T-helper 1 cell treated with Interleukin-12 subunit alpha and Interleukin-12 subunit beta and Interleukin-4 antibody, amounts not matched to agents 30 μg/mL and 1 μg/mL, for 36 hours (primary cell): ENCODE measurements around the gene TGFBRAP1.
"Not testable (repeated sequence)": the region's sequence is repeated elsewhere in the genome, so short reads cannot be mapped to it uniquely, and the experiment has no call there.

Experiments used
- H3K27ac Mint-ChIP-seq: one replicate; pipeline ENCODE4 v1.8.0; 2021; ENCODE audit warnings: mild to moderate bottlenecking, mixed read lengths
- H3K27me3 Mint-ChIP-seq: one replicate; pipeline ENCODE4 v1.8.0; 2021; ENCODE audit warnings: low read depth, mixed read lengths
- H3K36me3 Mint-ChIP-seq: one replicate; pipeline ENCODE4 v1.8.0; 2021; ENCODE audit warnings: low read depth, mixed read lengths
- H3K4me1 Mint-ChIP-seq: one replicate; pipeline ENCODE4 v1.8.0; 2021; ENCODE audit warnings: low read depth, mixed read lengths
- H3K4me3 Mint-ChIP-seq: one replicate; pipeline ENCODE4 v1.8.0; 2021; ENCODE audit warnings: mild to moderate bottlenecking, moderate library complexity, mixed read lengths
- H3K9me3 Mint-ChIP-seq: one replicate; pipeline ENCODE4 v1.8.0; 2021; ENCODE audit warnings: mixed read lengths

Gene TGFBRAP1

DNA sequence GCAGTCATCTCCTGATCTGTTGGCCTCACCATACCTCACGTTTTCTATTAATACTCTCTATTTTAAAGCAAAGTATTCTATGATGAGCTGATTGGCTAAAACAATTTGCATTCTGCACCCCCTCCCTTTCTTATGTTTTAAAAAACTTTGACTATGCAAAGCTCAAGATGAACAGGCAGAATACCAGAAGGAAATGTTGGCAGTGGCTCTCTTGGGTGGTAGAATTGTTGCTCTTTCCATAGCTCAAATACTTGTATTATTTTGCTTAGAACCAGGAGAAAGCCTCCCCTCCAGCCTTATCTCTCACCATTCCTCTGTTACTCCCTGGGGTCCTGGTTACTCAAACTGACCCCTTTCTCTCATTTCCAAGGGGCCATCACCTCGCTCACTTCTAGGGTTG is 73.6 kb downstream of the TGFBRAP1 start:
- Mint-ChIP-seq H3K27ac (no peak overlapping the region), H3K4me3 (no peak overlapping the region), H3K36me3 (no peaks in the 10 kb centered on the region), H3K27me3 (no peaks in the 10 kb centered on the region), H3K4me1 (no peaks in the 10 kb centered on the region), H3K9me3 (no peaks in the 10 kb centered on the region)

DNA sequence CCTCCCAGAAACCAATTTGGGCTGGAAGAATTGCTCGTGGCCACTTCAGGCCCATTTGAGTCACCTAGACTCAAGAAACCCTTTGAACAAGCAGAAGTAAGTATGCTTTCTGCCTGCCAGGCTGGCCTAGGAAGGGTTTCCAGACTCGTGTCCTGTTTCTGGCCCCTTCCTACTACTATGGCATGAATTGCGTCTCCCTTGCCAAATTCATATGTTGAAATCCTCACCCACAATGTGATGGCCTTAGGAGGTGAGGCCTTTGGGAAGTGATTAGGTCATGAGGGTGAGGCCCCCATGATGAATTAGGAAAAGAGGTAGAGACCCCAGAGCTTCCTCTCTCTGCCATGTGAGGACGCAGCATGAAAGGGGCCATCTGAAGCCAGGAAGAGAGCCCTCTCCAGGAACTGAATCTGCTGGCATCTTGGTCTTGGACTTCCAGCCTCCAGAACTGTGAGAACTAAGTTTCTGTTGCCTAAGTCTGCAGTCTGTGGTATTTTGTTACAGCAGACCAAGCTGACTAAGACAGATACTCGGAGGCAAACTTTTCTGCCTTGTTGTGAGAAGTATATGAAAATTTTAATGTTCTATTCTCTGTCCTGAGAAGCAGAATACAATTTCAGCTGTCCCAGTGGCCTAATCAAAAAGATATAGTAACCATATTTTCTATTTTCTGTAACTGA is 74.9 kb downstream of the TGFBRAP1 start:
- no peak overlapping the region for H3K4me3 Mint-ChIP-seq
- H3K36me3 Mint-ChIP-seq: no peaks in the 10 kb centered on the region
- no peak overlapping the region for H3K27ac Mint-ChIP-seq
- H3K9me3 Mint-ChIP-seq: no peaks in the 10 kb centered on the region
- no peaks in the 10 kb centered on the region for H3K27me3 Mint-ChIP-seq
- H3K4me1 Mint-ChIP-seq: no peaks in the 10 kb centered on the region

DNA sequence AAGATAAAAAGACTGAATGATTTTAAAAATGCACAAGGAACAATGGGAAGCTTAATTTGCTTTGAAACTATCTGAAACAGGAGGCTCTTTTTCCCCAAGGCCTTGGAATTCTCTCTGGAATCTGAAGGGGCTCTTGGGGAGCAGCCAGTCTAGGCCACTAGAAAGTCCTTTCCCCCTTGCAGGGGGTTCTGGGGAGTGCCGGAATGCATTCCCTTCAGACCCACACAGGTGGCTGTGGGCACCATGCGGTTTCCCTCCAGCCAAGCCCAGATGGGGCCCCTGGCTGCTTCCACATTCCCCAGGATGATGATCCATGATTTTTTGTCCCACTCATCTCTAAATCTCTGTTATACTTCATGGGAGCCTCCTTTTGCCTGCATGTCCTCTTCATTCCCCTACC is 77.3 kb downstream of the TGFBRAP1 start:
- Mint-ChIP-seq H3K4me1 (no peaks in the 10 kb centered on the region), H3K4me3 (no peak overlapping the region), H3K36me3 (no peaks in the 10 kb centered on the region), H3K27me3 (no peaks in the 10 kb centered on the region), H3K27ac (no peak overlapping the region), H3K9me3 (no peaks in the 10 kb centered on the region)

DNA sequence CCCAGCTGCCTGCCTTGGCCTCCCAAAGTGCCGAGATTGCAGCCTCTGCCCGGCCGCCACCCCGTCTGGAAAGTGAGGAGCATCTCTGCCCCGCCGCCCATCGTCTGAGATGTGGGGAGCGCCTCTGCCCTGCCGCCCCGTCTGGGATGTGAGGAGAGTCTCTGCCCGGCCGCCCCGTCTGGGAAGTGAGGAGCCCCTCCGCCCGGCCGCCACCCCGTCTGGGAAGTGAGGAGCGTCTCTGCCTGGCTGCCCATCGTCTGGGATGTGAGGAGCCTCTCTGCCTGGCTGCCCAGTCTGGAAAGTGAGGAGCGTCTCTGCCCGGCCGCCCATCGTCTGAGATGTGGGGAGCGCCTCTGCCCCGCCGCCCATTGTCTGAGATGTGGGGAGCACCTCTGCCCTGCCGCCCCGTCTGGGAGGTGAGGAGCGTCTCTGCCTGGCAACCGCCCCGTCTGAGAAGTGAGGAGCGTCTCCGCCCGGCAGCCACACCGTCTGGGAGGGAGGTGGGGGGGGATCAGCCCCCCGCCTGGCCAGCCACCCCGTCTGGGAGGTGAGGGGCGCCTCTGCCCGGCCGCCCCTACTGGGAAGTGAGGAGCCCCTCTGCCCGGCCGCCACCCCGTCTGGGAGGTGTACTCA is 78.4 kb downstream of the TGFBRAP1 start:
- not testable (repeated sequence) for H3K9me3 Mint-ChIP-seq, H3K27ac Mint-ChIP-seq, H3K36me3 Mint-ChIP-seq, H3K27me3 Mint-ChIP-seq, H3K4me3 Mint-ChIP-seq, H3K4me1 Mint-ChIP-seq

DNA sequence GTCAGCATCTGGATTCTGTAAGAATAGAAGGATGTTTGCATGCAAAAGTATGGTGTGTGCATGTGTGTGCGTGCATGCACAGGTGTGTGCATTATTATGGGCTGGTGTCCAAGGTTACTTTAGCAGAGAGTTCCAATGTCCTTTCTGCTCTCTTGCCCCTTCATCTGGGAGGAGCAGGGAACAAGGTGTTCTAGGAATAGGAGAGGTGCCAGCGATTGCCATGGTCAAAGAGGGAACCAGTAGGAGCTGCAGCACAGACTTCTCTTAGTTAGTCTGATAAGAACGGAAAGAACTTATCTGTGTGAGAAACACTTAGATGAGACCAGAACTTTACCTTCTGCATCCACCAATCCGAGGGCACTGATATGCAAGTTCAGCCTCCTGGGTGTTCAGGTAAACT is 79.6 kb downstream of the TGFBRAP1 start:
- no peak overlapping the region for H3K4me3 Mint-ChIP-seq
- no peaks in the 10 kb centered on the region for H3K27me3 Mint-ChIP-seq
- no peaks in the 10 kb centered on the region for H3K4me1 Mint-ChIP-seq
- no peaks in the 10 kb centered on the region for H3K36me3 Mint-ChIP-seq
- H3K9me3 Mint-ChIP-seq: no peaks in the 10 kb centered on the region
- no peak overlapping the region for H3K27ac Mint-ChIP-seq

DNA sequence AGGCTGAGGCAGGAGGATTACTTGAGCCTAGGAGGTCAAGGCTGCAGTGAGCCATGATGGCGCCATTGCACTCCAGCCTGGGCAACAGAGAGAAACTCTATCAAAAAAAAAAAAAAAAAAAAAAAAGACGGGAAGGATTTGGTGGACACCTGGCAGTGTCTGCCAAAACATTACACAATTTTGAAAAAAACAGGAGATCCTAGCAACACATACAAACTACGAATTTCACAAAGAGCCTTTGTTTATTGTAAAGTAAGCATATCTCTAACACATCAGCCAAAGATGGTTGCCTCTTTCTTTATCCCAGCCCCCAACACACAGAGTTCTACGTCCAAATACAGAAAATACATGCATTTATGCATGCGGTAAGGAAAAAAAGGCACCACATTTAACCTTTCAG is 80.4 kb downstream of the TGFBRAP1 start:
- H3K4me1 Mint-ChIP-seq: no peaks in the 10 kb centered on the region
- H3K9me3 Mint-ChIP-seq: no peaks in the 10 kb centered on the region
- no peaks in the 10 kb centered on the region for H3K27me3 Mint-ChIP-seq
- H3K27ac Mint-ChIP-seq: no peak overlapping the region
- H3K36me3 Mint-ChIP-seq: no peaks in the 10 kb centered on the region
- no peak overlapping the region for H3K4me3 Mint-ChIP-seq

DNA sequence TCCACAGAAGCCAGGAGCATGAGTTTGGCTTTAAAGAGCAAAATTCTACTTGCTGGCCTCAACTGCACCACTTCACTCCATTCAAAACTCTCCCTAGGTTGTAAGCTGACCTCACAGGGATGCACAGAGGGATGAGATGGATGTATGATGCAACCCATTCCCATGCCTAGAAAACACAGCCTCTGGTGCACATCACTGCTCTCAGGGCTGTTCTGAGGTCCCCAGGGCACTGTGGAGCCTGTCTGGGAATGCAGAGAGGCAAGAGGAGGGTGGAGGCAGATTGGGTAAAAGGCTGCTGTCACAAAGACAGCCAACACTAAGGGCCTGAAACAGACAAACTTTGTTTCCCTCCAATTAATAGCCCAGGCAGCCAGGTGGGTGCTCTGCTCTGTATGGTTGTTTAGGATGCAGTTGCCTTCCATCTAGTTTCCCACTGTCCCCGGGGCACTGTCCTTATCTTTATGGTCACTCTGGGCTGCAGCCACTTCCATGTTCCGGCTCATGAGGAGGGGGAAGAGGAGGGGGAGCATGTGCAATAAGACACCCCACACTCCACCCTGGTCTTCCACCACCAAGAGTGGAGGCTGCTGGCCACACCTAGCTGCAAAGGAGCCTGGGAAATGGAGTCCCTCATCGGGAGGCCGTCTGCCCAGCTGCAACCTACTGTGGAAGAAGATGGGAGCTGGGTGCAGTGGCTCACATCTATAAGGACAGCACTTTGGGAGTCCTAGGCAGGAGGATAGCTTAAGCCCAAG is 81.0 kb downstream of the TGFBRAP1 start:
- no peaks in the 10 kb centered on the region for H3K9me3 Mint-ChIP-seq
- no peaks in the 10 kb centered on the region for H3K27me3 Mint-ChIP-seq
- H3K4me1 Mint-ChIP-seq: no peaks in the 10 kb centered on the region
- H3K36me3 Mint-ChIP-seq: no peaks in the 10 kb centered on the region
- H3K27ac Mint-ChIP-seq: no peak overlapping the region
- H3K4me3 Mint-ChIP-seq: no peak overlapping the region

DNA sequence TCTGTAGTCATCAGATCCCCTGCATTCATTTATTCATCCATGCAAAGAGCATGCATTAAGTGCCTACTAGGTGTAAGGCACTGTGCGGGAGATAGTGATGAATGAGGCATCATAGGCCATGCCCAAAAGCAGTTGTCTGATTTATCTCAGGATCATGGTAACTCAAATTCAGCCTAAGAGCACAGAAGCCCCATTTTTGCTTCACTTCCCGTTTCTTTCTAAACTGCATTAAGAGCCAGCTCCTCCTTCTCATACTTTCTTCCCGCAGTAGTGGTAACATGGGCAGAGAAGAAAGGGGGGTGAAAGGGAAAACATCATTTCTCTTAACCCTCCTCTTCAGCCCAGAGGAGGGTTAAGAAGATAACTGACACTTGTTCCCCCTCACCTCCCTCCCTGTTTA is 85.1 kb downstream of the TGFBRAP1 start:
- peaks cover under 1% of the 10 kb centered on the region for H3K27me3 Mint-ChIP-seq
- no peaks in the 10 kb centered on the region for H3K36me3 Mint-ChIP-seq
- no peak overlapping the region for H3K4me3 Mint-ChIP-seq
- H3K9me3 Mint-ChIP-seq: no peaks in the 10 kb centered on the region
- no peaks in the 10 kb centered on the region for H3K4me1 Mint-ChIP-seq
- H3K27ac Mint-ChIP-seq: no peak overlapping the region

DNA sequence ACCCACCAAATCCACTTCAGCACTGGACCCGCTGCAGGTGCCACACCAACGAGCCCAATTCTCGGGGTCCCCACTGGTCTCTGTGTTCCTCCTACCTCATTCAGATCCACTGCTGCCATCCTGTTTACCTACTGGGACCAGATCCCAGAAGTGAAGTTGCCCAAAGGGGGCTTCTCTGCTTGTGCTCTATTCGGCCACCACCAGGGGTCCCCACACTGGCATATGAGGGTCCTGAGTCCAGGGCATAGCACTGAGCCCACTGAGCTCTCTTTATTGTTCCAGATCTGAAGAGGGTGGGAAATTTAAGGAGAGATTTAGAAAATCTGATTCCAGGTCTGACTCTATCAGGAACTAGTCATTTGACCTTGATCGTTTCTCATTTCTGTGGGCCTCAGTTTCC is 85.6 kb downstream of the TGFBRAP1 start:
- H3K27me3 Mint-ChIP-seq: peaks cover 6% of the 10 kb centered on the region
- H3K4me1 Mint-ChIP-seq: no peaks in the 10 kb centered on the region
- H3K4me3 Mint-ChIP-seq: no peak overlapping the region
- H3K9me3 Mint-ChIP-seq: no peaks in the 10 kb centered on the region
- no peaks in the 10 kb centered on the region for H3K36me3 Mint-ChIP-seq
- no peak overlapping the region for H3K27ac Mint-ChIP-seq

DNA sequence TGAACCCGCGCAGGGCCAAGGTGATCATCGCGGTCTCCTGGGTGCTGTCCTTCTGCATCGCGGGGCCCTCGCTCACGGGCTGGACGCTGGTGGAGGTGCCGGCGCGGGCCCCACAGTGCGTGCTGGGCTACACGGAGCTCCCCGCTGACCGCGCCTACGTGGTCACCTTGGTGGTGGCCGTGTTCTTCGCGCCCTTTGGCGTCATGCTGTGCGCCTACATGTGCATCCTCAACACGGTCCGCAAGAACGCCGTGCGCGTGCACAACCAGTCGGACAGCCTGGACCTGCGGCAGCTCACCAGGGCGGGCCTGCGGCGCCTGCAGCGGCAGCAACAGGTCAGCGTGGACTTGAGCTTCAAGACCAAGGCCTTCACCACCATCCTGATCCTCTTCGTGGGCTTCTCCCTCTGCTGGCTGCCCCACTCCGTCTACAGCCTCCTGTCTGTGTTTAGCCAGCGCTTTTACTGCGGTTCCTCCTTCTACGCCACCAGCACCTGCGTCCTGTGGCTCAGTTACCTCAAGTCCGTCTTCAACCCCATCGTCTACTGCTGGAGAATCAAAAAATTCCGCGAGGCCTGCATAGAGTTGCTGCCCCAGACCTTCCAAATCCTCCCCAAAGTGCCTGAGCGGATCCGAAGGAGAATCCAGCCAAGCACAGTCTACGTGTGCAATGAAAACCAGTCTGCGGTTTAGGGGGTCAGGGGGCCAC is 87.1 kb downstream of the TGFBRAP1 start:
- no peaks in the 10 kb centered on the region for H3K36me3 Mint-ChIP-seq
- H3K4me1 Mint-ChIP-seq: peaks cover 2% of the 10 kb centered on the region
- no peak overlapping the region for H3K4me3 Mint-ChIP-seq
- peaks cover 8% of the 10 kb centered on the region for H3K27me3 Mint-ChIP-seq
- H3K9me3 Mint-ChIP-seq: no peaks in the 10 kb centered on the region
- H3K27ac Mint-ChIP-seq: no peak overlapping the region

DNA sequence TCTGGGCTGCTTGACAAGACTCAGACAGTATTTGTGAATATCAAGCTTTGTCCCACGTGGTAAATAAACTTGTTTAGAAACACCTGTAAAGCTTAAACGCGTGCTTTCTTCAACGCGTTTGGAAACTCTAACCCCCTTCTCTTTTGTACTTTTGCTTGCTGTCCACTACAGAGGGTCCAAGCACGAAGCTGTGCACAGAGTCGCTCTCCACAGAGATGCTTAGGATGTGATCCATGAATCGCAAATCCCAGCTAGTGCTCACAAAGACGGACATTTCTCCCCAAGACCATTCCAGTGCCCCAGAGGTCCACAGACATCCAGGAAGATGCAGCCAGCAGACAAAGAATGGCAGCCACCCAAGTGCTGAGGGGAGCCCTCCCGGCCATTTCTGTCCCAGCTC is 88.1 kb downstream of the TGFBRAP1 start, which contains the start of gene GPR45:
GPR45 (plus strand) TSS at position 301 of the 400 bp plus-strand sequence. CDS start 116 bp downstream, outside the sequence.
- H3K27ac Mint-ChIP-seq: no peak within 1 kb of the TSS
- H3K4me1 Mint-ChIP-seq: peaks cover 2% of the 10 kb centered on the region
- H3K27me3 Mint-ChIP-seq: peaks cover 16% of the 10 kb centered on the region
- no peaks in the 10 kb centered on the region for H3K9me3 Mint-ChIP-seq
- H3K4me3 Mint-ChIP-seq: no peak within 1 kb of the TSS
- no peaks in the 10 kb centered on the region for H3K36me3 Mint-ChIP-seq

DNA sequence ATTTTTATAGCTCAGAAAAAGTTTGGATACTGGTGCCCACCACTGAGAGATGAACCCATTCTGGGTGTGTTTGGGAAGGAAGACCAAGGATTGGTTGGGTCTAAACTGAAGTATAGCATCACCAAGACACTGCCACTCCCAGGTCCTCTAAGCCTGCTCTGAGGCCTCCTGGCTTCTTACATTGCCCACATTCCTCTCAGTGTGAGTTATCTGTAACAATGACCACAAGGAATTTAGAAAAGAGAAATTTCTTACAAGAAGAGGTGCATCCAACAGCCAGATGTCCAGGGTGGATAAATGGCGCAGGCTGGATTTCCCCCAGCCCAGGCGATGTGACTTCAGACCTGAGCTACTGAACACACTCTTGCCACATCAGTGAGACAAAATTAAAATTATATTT is 89.6 kb downstream of the TGFBRAP1 start:
- H3K36me3 Mint-ChIP-seq: no peaks in the 10 kb centered on the region
- H3K4me3 Mint-ChIP-seq: no peak overlapping the region
- H3K27ac Mint-ChIP-seq: no peak overlapping the region
- H3K9me3 Mint-ChIP-seq: no peaks in the 10 kb centered on the region
- H3K4me1 Mint-ChIP-seq: peaks cover 7% of the 10 kb centered on the region
- H3K27me3 Mint-ChIP-seq: peaks cover 16% of the 10 kb centered on the region

DNA sequence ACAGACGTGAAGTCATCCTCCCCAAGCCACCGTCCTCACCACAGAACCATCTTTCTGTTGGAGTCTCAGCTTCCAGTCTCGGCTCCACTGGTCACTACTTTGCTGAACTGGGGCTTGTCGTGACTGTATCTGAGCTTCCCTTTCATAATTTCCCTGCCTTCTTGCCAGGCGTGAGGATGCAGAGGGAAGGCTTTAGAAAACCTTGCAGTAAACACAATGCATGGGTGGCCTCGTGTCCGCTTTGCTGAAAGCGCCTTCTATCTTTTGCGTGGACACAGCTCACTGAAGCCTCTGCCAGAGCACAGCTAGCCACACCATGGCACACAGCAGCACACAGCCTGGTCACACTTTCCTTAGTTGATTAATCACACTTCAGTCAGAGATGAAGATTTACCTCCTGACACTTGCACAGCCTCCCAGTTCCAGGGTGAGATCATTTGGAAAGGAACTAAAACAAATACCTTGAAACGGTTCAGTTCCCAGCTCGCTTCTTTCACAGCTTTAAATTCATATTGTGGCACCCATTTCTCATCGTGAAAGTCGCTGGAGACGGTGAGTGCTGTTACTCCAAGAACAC is 90.8 kb downstream of the TGFBRAP1 start:
- no peaks in the 10 kb centered on the region for H3K9me3 Mint-ChIP-seq
- H3K4me1 Mint-ChIP-seq: peaks cover 7% of the 10 kb centered on the region
- no peak overlapping the region for H3K4me3 Mint-ChIP-seq
- no peak overlapping the region for H3K27ac Mint-ChIP-seq
- peaks cover 16% of the 10 kb centered on the region for H3K27me3 Mint-ChIP-seq
- H3K36me3 Mint-ChIP-seq: no peaks in the 10 kb centered on the region

DNA sequence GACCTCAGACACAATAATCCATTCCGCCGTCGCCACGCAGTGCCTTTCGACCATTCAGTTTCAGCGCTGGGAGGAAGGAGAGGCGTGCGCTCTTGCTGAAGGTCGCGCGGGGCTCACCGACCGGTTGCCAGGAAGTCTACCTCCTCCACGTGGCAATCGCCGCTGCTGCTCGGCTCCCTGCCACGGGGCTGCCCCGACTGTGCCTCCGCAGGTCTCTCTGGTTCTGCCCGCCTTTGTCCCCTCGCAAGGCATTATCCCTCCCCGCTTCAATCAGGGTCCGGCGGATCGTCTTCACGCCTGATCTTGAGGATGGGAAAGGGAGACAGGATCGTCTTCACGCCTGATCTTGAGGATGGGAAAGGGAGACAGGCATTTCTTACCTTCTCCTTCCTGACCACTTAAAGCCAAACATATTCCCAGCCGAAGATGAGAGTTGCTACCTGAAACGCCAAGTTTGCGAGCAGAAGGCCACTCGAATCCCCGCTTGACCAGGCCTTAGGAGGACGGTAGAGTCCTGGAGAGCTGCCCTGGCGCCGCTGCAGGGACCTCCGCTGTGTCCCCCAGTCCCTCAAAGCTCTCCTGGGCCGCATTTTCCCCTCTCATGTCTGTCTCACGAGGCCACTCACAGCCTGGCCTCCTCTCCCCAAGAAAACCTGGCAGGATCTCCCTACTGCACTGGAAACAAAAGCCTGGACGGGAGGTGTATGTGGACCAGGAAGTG is 92.3 kb downstream of the TGFBRAP1 start:
- H3K27me3 Mint-ChIP-seq: peaks cover 16% of the 10 kb centered on the region
- H3K4me1 Mint-ChIP-seq: peaks cover 7% of the 10 kb centered on the region
- no peaks in the 10 kb centered on the region for H3K9me3 Mint-ChIP-seq
- H3K4me3 Mint-ChIP-seq: no peak overlapping the region
- no peak overlapping the region for H3K27ac Mint-ChIP-seq
- no peaks in the 10 kb centered on the region for H3K36me3 Mint-ChIP-seq
